Mammary epithelial cell (primary cell): ENCODE measurements around the gene RARRES2.

Experiments used
- EZH2 ChIP-seq: IDR thresholded peaks from 2 replicates; pipeline ENCODE4 v1.6.1; 2012; ENCODE audit warnings: low read length, inconsistent platforms, borderline replicate concordance
- TF ChIP-seq, protein P1 (sequence below), 2 donors: IDR thresholded peaks in 1 of 2; conservative IDR thresholded peaks in 1 of 2; 2 replicates each; pipeline ENCODE4 v1.5.1; 2011 to 2012; ENCODE audit warnings: inconsistent platforms in 2 of 2, low read length in 2 of 2, mild to moderate bottlenecking in 2 of 2, control low read depth in 1 of 2, low read depth in 1 of 2; ENCODE audit not compliant: insufficient read depth in 1 of 2; ENCODE audit errors: extremely low read depth in 1 of 2

- TF ChIP-seq, protein P1, sequence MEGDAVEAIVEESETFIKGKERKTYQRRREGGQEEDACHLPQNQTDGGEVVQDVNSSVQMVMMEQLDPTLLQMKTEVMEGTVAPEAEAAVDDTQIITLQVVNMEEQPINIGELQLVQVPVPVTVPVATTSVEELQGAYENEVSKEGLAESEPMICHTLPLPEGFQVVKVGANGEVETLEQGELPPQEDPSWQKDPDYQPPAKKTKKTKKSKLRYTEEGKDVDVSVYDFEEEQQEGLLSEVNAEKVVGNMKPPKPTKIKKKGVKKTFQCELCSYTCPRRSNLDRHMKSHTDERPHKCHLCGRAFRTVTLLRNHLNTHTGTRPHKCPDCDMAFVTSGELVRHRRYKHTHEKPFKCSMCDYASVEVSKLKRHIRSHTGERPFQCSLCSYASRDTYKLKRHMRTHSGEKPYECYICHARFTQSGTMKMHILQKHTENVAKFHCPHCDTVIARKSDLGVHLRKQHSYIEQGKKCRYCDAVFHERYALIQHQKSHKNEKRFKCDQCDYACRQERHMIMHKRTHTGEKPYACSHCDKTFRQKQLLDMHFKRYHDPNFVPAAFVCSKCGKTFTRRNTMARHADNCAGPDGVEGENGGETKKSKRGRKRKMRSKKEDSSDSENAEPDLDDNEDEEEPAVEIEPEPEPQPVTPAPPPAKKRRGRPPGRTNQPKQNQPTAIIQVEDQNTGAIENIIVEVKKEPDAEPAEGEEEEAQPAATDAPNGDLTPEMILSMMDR (conservative IDR thresholded peaks at IDR 0.05 in 1 of 2, IDR thresholded peaks at IDR 0.05 in 1 of 2; ENCODE audit: extremely low read depth in 1 of 2, insufficient read depth in 1 of 2, low read depth in 1 of 2, low read length in 2 of 2) = no peak
- no peak for TF ChIP-seq EZH2
Measured at GRCh38 chr7:150325901-150326300, 15.5 kb downstream of the RARRES2 start.
